Thyroid gland (tissue), 4 donors: ENCODE results near the gene RFLNA.

Experiments
- CTCF ChIP-seq, 6 experiments: fragments of 200-600 bp in 3 of 6; fragments of 450-650 bp in 3 of 6; sonication (generic) in 3 of 6; IDR thresholded peaks; one replicate each; pipeline ENCODE4 v1.5.1; 2016 to 2019; ENCODE audit warnings: antibody characterized with exemption in 6 of 6, mild to moderate bottlenecking in 2 of 6, inconsistent platforms in 1 of 6, moderate library complexity in 1 of 6
- POLR2A ChIP-seq, 2 donors: fragments of 450-650 bp; IDR thresholded peaks; one replicate each; pipeline ENCODE4 v1.6.1; 2017; ENCODE audit warnings: antibody characterized with exemption in 2 of 2, mild to moderate bottlenecking in 2 of 2, moderate library complexity in 1 of 2

GRCh38 chr12:124321556-124322270, 26.8 kb downstream of the RFLNA start:
- TF ChIP-seq CTCF (IDR thresholded peaks at IDR 0.05) (no peak), POLR2A (IDR thresholded peaks at IDR 0.05) (no peak)
